Endothelial cell of umbilical vein (primary cell): ENCODE results near the gene CPSF4. TPM values are rescaled to one million over a fixed set of nuclear protein-coding genes. Genes with fewer than 3 reads are reported as not detected.

ENCODE experiments used
- BruUV-seq: library from RNA; stranded (reverse); fragments of 400-500 nt; replicated peaks from 2 replicates; lab custom pipeline; 2021; lab: Mats Ljungman, UMichigan
- CTCF ChIA-PET: fragments of 300-600, 350-600 bp; sonication (Branson Sonifier 250); formaldehyde crosslinking; loops from one replicate; lab custom pipeline; 2021; ENCODE audit warnings: antibody characterized with exemption, inconsistent platforms; lab: Charles Lee
- POLR2A ChIA-PET: fragments of 300-600, 350-600 bp; sonication (Branson Sonifier 250); formaldehyde crosslinking; loops from one replicate; lab custom pipeline; 2021; ENCODE audit warnings: antibody characterized with exemption, inconsistent platforms; lab: Charles Lee
- DNase-seq: peaks from one replicate; pipeline ENCODE4 v3.0.0-alpha.2; 2011; ENCODE audit warnings: low read depth, low spot score
- FAIRE-seq: peaks from 2 replicates; lab custom pipeline; 2011; peaks lifted over from hg19 to GRCh38; lab: Jason Lieb, UNC
- H2AFZ ChIP-seq: 2 replicates; pipeline ENCODE4 v1.6.0; 2012; ENCODE audit warnings: low read depth, low read length, control low read depth, inconsistent platforms
- H3K27ac ChIP-seq: 2 replicates; pipeline ENCODE4 v1.5.1; 2011; ENCODE audit warnings: low read depth, mild to moderate bottlenecking, control low read depth, low read length, moderate library complexity; ENCODE audit not compliant: insufficient read depth
- H3K27me3 ChIP-seq, 2 experiments: 2 replicates each; pipeline versions ENCODE4 v1.6.0 to v1.6.1; 2011; ENCODE audit warnings: low read length in 2 of 2, mixed read lengths in 1 of 2; ENCODE audit not compliant: control insufficient read depth in 2 of 2, insufficient read depth in 2 of 2
- H3K36me3 ChIP-seq, 2 experiments: 2 replicates in 1 of 2; 3 replicates in 1 of 2; pipeline ENCODE4 v1.5.1; 2011; ENCODE audit warnings: low read length in 2 of 2, mild to moderate bottlenecking in 1 of 2, moderate library complexity in 1 of 2; ENCODE audit not compliant: control insufficient read depth in 2 of 2, insufficient read depth in 2 of 2; ENCODE audit errors: extremely low read depth in 1 of 2
- H3K4me1 ChIP-seq: 3 replicates; pipeline ENCODE4 v1.5.1; 2011; ENCODE audit warnings: mild to moderate bottlenecking, low read length; ENCODE audit not compliant: control insufficient read depth, insufficient read depth; ENCODE audit errors: extremely low read depth
- H3K4me2 ChIP-seq: 2 replicates; pipeline ENCODE4 v1.6.1; 2011; ENCODE audit warnings: low read length, control low read depth, mixed read lengths; ENCODE audit not compliant: insufficient read depth
- H3K4me3 ChIP-seq, 3 experiments: fragments of 200-600 bp in 1 of 3; sonication (generic), shearing (Covaris generic) in 1 of 3; replicated peaks in 1 of 3; 2 replicates each; pipeline ENCODE4 v1.5.1; 2011 to 2016; ENCODE audit warnings: control low read depth in 3 of 3, low read length in 3 of 3, mild to moderate bottlenecking in 2 of 3, inconsistent platforms in 1 of 3, low read depth in 1 of 3, moderate library complexity in 1 of 3; ENCODE audit not compliant: insufficient read depth in 1 of 3
- H3K79me2 ChIP-seq: 2 replicates; pipeline ENCODE4 v1.6.0; 2012; ENCODE audit warnings: low read length, inconsistent platforms; ENCODE audit not compliant: control insufficient read depth, insufficient read depth
- H3K9ac ChIP-seq: replicated peaks from 2 replicates; pipeline ENCODE3; 2011; ENCODE audit warnings: low read length, control low read depth; ENCODE audit not compliant: insufficient read depth; ENCODE audit errors: extremely low read depth
- H3K9me1 ChIP-seq: replicated peaks from 3 replicates; pipeline ENCODE4 v1.6.0; 2011; ENCODE audit warnings: mild to moderate bottlenecking, low read length; ENCODE audit not compliant: control insufficient read depth, insufficient read depth; ENCODE audit errors: extremely low read depth
- H3K9me3 ChIP-seq: replicated peaks from 2 replicates; pipeline ENCODE4 v1.5.1; 2012; ENCODE audit warnings: low read length, inconsistent platforms; ENCODE audit not compliant: control insufficient read depth, insufficient read depth
- H4K20me1 ChIP-seq: replicated peaks from 2 replicates; pipeline ENCODE3; 2011; ENCODE audit warnings: mild to moderate bottlenecking, low read length; ENCODE audit not compliant: control insufficient read depth, insufficient read depth; ENCODE audit errors: extremely low read depth
- CTCF ChIP-seq, 2 donors: IDR thresholded peaks; 1 replicate in 1 of 2; 2 replicates in 1 of 2; pipeline ENCODE4 v1.5.1; 2011; ENCODE audit warnings: low read length in 2 of 2, mild to moderate bottlenecking in 2 of 2, moderate library complexity in 2 of 2, control low read depth in 1 of 2, inconsistent platforms in 1 of 2, low read depth in 1 of 2; ENCODE audit not compliant: insufficient read depth in 1 of 2; ENCODE audit errors: extremely low read depth in 1 of 2
- EZH2 ChIP-seq: IDR thresholded peaks from 2 replicates; pipeline ENCODE4 v1.6.1; 2012; ENCODE audit warnings: borderline replicate concordance, low read depth, mild to moderate bottlenecking, moderate library complexity, low read length, inconsistent platforms; ENCODE audit not compliant: severe bottlenecking
- FOS ChIP-seq: IDR thresholded peaks from 2 replicates; pipeline ENCODE4 v1.6.1; 2011; ENCODE audit warnings: mild to moderate bottlenecking, low read length, moderate library complexity, borderline replicate concordance; ENCODE audit not compliant: insufficient read depth
- GATA2 ChIP-seq: IDR thresholded peaks from 2 replicates; pipeline ENCODE4 v1.7.0; 2011; ENCODE audit warnings: low read depth, mild to moderate bottlenecking, moderate library complexity, mixed read lengths, low read length; ENCODE audit not compliant: insufficient read length, insufficient read depth
- JUN ChIP-seq: IDR thresholded peaks from 2 replicates; pipeline ENCODE4 v1.6.1; 2011; ENCODE audit warnings: borderline replicate concordance, low read depth; ENCODE audit not compliant: insufficient read length, insufficient read depth
- MAX ChIP-seq: IDR thresholded peaks from 2 replicates; pipeline ENCODE4 v1.6.1; 2011; ENCODE audit not compliant: insufficient read depth, insufficient read length
- MYC ChIP-seq: IDR thresholded peaks from one replicate; pipeline ENCODE4 v1.6.1; 2011; ENCODE audit warnings: mild to moderate bottlenecking, low read depth, low read length
- POLR2A ChIP-seq: IDR thresholded peaks from 2 replicates; pipeline ENCODE4 v1.6.1; 2012; ENCODE audit warnings: low read depth, mild to moderate bottlenecking, control low read depth, low read length
- POLR2AphosphoS5 ChIP-seq: IDR thresholded peaks from 2 replicates; pipeline ENCODE4 v1.6.1; 2012; ENCODE audit warnings: low read depth, mild to moderate bottlenecking, control low read depth, low read length, moderate library complexity; ENCODE audit not compliant: insufficient read depth
- dilution Hi-C: fragments of 300-500 bp; cut with MboI; formaldehyde crosslinking; loops from one replicate; pipeline ENCODE4 v1.15.0; 2019; ENCODE audit warnings: low sequenced_read_pairs; ENCODE audit not compliant: extremely low pct_ligation_motif_present
- intact Hi-C: fragments of 100-400 bp; cut with micrococcal nuclease; formaldehyde crosslinking; loops from one replicate; pipeline ENCODE4 v1.10.0; 2022
- polyA plus RNA-seq, 4 experiments: library from polyadenylated mRNA; depleted of rRNA in 3 of 4; stranded (reverse) in 3 of 4; unstranded in 1 of 4; fragments of >200 nt; gene quantifications; 2 replicates each; pipeline versions ENCODE4 v1.2.1 to v1.2.3, GENCODE V29; 2011 to 2012; ENCODE audit warnings: missing spikeins in 1 of 4
- total RNA-seq: library from RNA; stranded (reverse); gene quantifications from 2 replicates; pipeline ENCODE4 v1.2.3, GENCODE V29; 2021

CPSF4 gene
- total and polyA plus RNA-seq, 2 donors (not counting 3 experiments of a cell fraction or from before 2014, with no cell fraction given): 51.5 to 53.0 TPM

GRCh38 chr7:99389772-99390171 is 49.0 kb upstream of the CPSF4 start:
- peaks cover 24 to 53% of the 10 kb centered on the region in 2 experiments for H3K36me3 ChIP-seq

More at GRCh38 chr7:99389772-99390171, 49.0 kb upstream of the CPSF4 start:
- no peaks in the 10 kb centered on the region for H3K27me3 ChIP-seq
- no peak for DNase-seq
- FAIRE-seq: no peak
- no TSS peak for BruUV-seq
- ChIA-PET POLR2A (interaction anchor here (2.1 kb wide), 1 partner anchor 19 kb away, joined by 4 read pairs; the partner anchor contains the start of gene BUD31), CTCF (interaction anchor here (0.9 kb wide), 1 partner anchor 9 kb away, joined by 3 read pairs; no protein-coding TSS in a partner anchor)
- no peaks in the 10 kb centered on the region for H3K9me1 ChIP-seq
- TF ChIP-seq MYC: no peak
- TF ChIP-seq MAX: no peak
- no peak for TF ChIP-seq JUN
- TF ChIP-seq GATA2: no peak
- TF ChIP-seq EZH2: no peak
- no peak for TF ChIP-seq POLR2AphosphoS5
- no peak for TF ChIP-seq FOS
- no peak for TF ChIP-seq POLR2A
- TF ChIP-seq CTCF (IDR thresholded peaks at IDR 0.05; ENCODE audit: extremely low read depth in 1 of 2, insufficient read depth in 1 of 2, low read depth in 1 of 2, low read length in 2 of 2): no peak
- peaks cover 16% of the 10 kb centered on the region for H3K4me1 ChIP-seq
- H3K79me2 ChIP-seq: peaks cover 10% of the 10 kb centered on the region
- H3K9ac ChIP-seq: no peak overlapping the region
- no peak overlapping the region for H2AFZ ChIP-seq
- dilution Hi-C loops (no loop called here), intact Hi-C loops (no loop called here)
- no peaks in the 10 kb centered on the region for H4K20me1 ChIP-seq
- no peak overlapping the region for H3K4me2 ChIP-seq
- H3K27ac ChIP-seq: no peak overlapping the region
- no peaks in the 10 kb centered on the region for H3K9me3 ChIP-seq
- H3K4me3 ChIP-seq: no peak overlapping the region
